Peyer's patch (tissue), 4 donors: ENCODE measurements around the gene RNF225.

ENCODE experiments used
- CTCF ChIP-seq, 6 experiments: fragments of 450-650 bp in 4 of 6; fragments of 200-600 bp in 2 of 6; sonication (generic) in 1 of 6; IDR thresholded peaks; one replicate each; pipeline ENCODE4 v1.5.1; 2017 to 2019; ENCODE audit warnings: antibody characterized with exemption in 6 of 6, mild to moderate bottlenecking in 3 of 6, moderate library complexity in 1 of 6
- POLR2A ChIP-seq, 2 donors: fragments of 450-650 bp; IDR thresholded peaks; one replicate each; pipeline ENCODE4 v1.5.1; 2017; ENCODE audit warnings: antibody characterized with exemption in 2 of 2, mild to moderate bottlenecking in 2 of 2, moderate library complexity in 2 of 2

GRCh38 chr19:58395220-58395978, at the start of gene RNF225:
- TF ChIP-seq CTCF (IDR thresholded peaks at IDR 0.05) = no peak
- no peak for TF ChIP-seq POLR2A (IDR thresholded peaks at IDR 0.05)
